ENCODE results near the gene S100A9. TPM values are rescaled to one million over a fixed set of nuclear protein-coding genes. Genes with fewer than 3 reads are reported as not detected.
"Not testable (repeated sequence)": the region's sequence is repeated elsewhere in the genome, so short reads cannot be mapped to it uniquely, and the experiment has no call there.

Gene S100A9
- total RNA-seq, 1 experiment from 2014 or later = 0.22 TPM

DNA sequence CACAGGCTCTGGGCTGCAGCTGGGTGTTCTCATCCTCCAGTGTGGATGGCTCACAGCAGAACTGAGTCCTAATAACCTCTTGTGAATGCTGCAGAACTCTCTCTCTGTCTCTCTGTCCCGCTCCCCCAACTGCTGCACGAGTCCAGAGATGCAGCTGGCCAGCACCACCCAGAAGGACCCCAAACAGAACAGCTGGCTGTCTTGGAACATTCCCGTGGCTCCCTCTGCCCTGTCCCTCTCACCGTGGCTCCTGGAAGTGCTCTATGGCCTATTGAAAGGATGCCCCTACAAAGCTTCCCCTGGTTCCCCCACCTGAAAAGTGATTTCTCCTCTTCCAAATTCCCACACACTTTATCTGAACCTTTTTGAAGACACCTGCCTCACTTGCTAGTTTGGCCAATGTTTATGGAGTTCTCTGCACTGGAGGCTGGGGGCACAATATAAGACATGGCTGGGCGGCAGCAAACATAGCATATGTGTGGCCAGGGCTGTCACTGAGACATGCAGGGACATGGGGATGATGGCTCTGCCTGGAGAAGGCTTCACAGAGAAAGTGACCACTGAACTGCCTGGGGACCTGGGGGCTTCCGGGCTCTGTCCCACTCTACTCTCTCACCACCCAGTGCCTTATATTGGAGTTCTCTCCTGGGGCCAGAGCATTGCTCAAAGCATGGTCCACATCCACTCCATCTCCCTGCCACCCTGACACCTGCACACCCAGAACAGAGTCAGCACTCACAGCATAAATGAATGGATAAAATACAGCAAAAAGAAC, 48.4 kb downstream of the S100A9 start:
- DNase-seq (ENCODE audit: low read depth) = not testable (repeated sequence)

GRCh38 chr1:153407274-153407673, 49.6 kb downstream of the S100A9 start:
- DNase-seq (ENCODE audit: low read depth) = not testable (repeated sequence)

Other genes with a start within 250 kb of the S100A9 start
- not detected in 2 replicates for gene SPRR2F, start 244.3 kb upstream of the S100A9 start, total RNA-seq (2014; rRNA removed; shearing (Covaris generic))
- not detected in 2 replicates for gene SPRR2G, start 207.0 kb upstream of the S100A9 start, total RNA-seq (2014; rRNA removed; shearing (Covaris generic))
- gene LELP1, start 154.4 kb upstream of the S100A9 start, total RNA-seq (2014; rRNA removed; shearing (Covaris generic)) = not detected in 2 replicates
- not detected in 2 replicates for gene PRR9, start 140.3 kb upstream of the S100A9 start, total RNA-seq (2014; rRNA removed; shearing (Covaris generic))
- gene LORICRIN, start 98.2 kb upstream of the S100A9 start, total RNA-seq (2014; rRNA removed; shearing (Covaris generic)) = not detected in 2 replicates
- not detected in 2 replicates for gene PGLYRP3, start 44.9 kb upstream of the S100A9 start, total RNA-seq (2014; rRNA removed; shearing (Covaris generic))
- gene PGLYRP4, start 9.0 kb upstream of the S100A9 start, total RNA-seq (2014; rRNA removed; shearing (Covaris generic)) = not detected in 2 replicates
- not detected in 2 replicates for gene S100A12, start 17.8 kb downstream of the S100A9 start, total RNA-seq (2014; rRNA removed; shearing (Covaris generic))
- 0.15 TPM in 1 of 2 replicates, not detected in the other for gene S100A8, start 33.2 kb downstream of the S100A9 start, total RNA-seq (2014; rRNA removed; shearing (Covaris generic))
- gene S100A7A, start 58.7 kb downstream of the S100A9 start, total RNA-seq (2014; rRNA removed; shearing (Covaris generic)) = not detected in 2 replicates
- not detected in 2 replicates for gene S100A7, start 102.8 kb downstream of the S100A9 start, total RNA-seq (2014; rRNA removed; shearing (Covaris generic))
- gene S100A6, start 178.1 kb downstream of the S100A9 start, total RNA-seq (2014; rRNA removed; shearing (Covaris generic)) = 526 and 547 TPM in 2 replicates
- gene S100A5, start 183.1 kb downstream of the S100A9 start, total RNA-seq (2014; rRNA removed; shearing (Covaris generic)) = not detected in 2 replicates
- 2.9 and 12.3 TPM in 2 replicates for gene S100A4, start 188.0 kb downstream of the S100A9 start, total RNA-seq (2014; rRNA removed; shearing (Covaris generic))
- 5.2 and 5.8 TPM in 2 replicates for gene S100A3, start 191.4 kb downstream of the S100A9 start, total RNA-seq (2014; rRNA removed; shearing (Covaris generic))
- 14.4 and 19.6 TPM in 2 replicates for gene S100A2, start 208.0 kb downstream of the S100A9 start, total RNA-seq (2014; rRNA removed; shearing (Covaris generic))